Common myeloid progenitor, CD34-positive (primary cell): ENCODE measurements around the gene MPV17L2.

Experiments
- CTCF ChIA-PET: fragments of 350-600 bp; sonication (Branson Sonifier 250); formaldehyde crosslinking; loops from one replicate; lab custom pipeline; 2021; ENCODE audit warnings: antibody characterized with exemption; lab: Charles Lee
- POLR2A ChIA-PET: fragments of 350-600 bp; sonication (Branson Sonifier 250); formaldehyde crosslinking; loops from one replicate; lab custom pipeline; 2021; ENCODE audit warnings: antibody characterized with exemption; lab: Charles Lee
- DNase-seq, 3 donors: peaks; one replicate each; pipeline versions ENCODE4 v3.0.0 to v3.0.0-alpha.2; 2013
- H3K27ac ChIP-seq, 2 experiments: 1 replicate in 1 of 2; 2 replicates in 1 of 2; pipeline ENCODE4 v1.7.0; 2013; ENCODE audit warnings: inconsistent platforms in 2 of 2, low read length in 2 of 2, mild to moderate bottlenecking in 2 of 2, low read depth in 1 of 2, moderate library complexity in 1 of 2; ENCODE audit not compliant: severe bottlenecking in 2 of 2, insufficient read depth in 1 of 2, poor library complexity in 1 of 2
- H3K27me3 ChIP-seq, 5 experiments: replicated peaks in 2 of 5; 1 replicate in 3 of 5; 2 replicates in 2 of 5; pipeline versions ENCODE4 v1.6.1 to v1.7.0; 2013; ENCODE audit warnings: low read length in 4 of 5, mild to moderate bottlenecking in 2 of 5, moderate library complexity in 2 of 5, inconsistent platforms in 1 of 5; ENCODE audit not compliant: insufficient read depth in 5 of 5, control insufficient read depth in 4 of 5
- H3K36me3 ChIP-seq, 4 experiments: 1 replicate in 2 of 4; 2 replicates in 2 of 4; pipeline versions ENCODE4 v1.6.1 to v1.7.0; 2013; ENCODE audit warnings: low read length in 3 of 4, control low read depth in 1 of 4, mild to moderate bottlenecking in 1 of 4; ENCODE audit not compliant: control insufficient read depth in 4 of 4, insufficient read depth in 4 of 4
- H3K4me1 ChIP-seq, 4 experiments: 1 replicate in 3 of 4; 2 replicates in 1 of 4; pipeline versions ENCODE4 v1.6.1 to v1.7.1; 2013; ENCODE audit warnings: low read length in 3 of 4, mild to moderate bottlenecking in 3 of 4, control low read depth in 1 of 4, inconsistent platforms in 1 of 4, moderate library complexity in 1 of 4; ENCODE audit not compliant: control insufficient read depth in 4 of 4, insufficient read depth in 4 of 4; ENCODE audit errors: control extremely low read depth in 1 of 4
- H3K4me3 ChIP-seq, 7 experiments: 1 replicate in 4 of 7; 2 replicates in 3 of 7; pipeline versions ENCODE4 v1.5.1 to v1.7.0; 2013; ENCODE audit warnings: mild to moderate bottlenecking in 7 of 7, low read length in 6 of 7, moderate library complexity in 6 of 7, inconsistent platforms in 2 of 7, low read depth in 2 of 7, control low read depth in 1 of 7; ENCODE audit not compliant: insufficient read depth in 4 of 7, control insufficient read depth in 1 of 7; ENCODE audit errors: extremely low read depth in 1 of 7
- H3K9me3 ChIP-seq, 5 experiments: 1 replicate in 4 of 5; 2 replicates in 1 of 5; pipeline versions ENCODE4 v1.6.1 to v1.7.1; 2013; ENCODE audit warnings: low read length in 4 of 5, mild to moderate bottlenecking in 2 of 5, inconsistent platforms in 1 of 5, low read depth in 1 of 5, moderate library complexity in 1 of 5; ENCODE audit not compliant: control insufficient read depth in 4 of 5, insufficient read depth in 2 of 5; ENCODE audit errors: control extremely low read depth in 1 of 5
- WGBS: methylation state at CpG from one replicate; pipeline ENCODE4 v1.1.5; 2013; ENCODE audit not compliant: insufficient coverage; 5-methylcytosine and 5-hydroxymethylcytosine counted together

MPV17L2 gene

GRCh38 chr19:18229915-18230314 lies 36.9 kb downstream of the MPV17L2 start:
- H3K36me3 ChIP-seq: no peaks in the 10 kb centered on the region
- H3K9me3 ChIP-seq: peaks cover 0 to 13% (median 6%) of the 10 kb centered on the region in 5 experiments
- H3K4me1 ChIP-seq: peaks cover 0 to 20% (median 12%) of the 10 kb centered on the region in 4 experiments
- peaks cover 0 to 89% (median 35%) of the 10 kb centered on the region in 5 experiments for H3K27me3 ChIP-seq
- no peak overlapping the region for H3K4me3 ChIP-seq
- DNase-seq: no peak
- ChIA-PET POLR2A (no interaction called here), CTCF (interaction anchor here (1.6 to 1.9 kb wide), 2 partner anchors 10 to 15 kb away, joined by 7 read pairs; no protein-coding TSS in a partner anchor)
- no peak overlapping the region for H3K27ac ChIP-seq
- 96% methylated on average over 4 of the region's 4 CpGs for WGBS

- POLR2A ChIA-PET: no interaction called here
- Histone ChIP-seq H3K4me1 (peaks cover 0 to 16% (median 7%) of the 10 kb centered on the region in 4 experiments), H3K27ac (no peak overlapping the region), H3K27me3 (peaks cover 0 to 80% (median 28%) of the 10 kb centered on the region in 5 experiments), H3K9me3 (peaks cover 0 to 13% (median 6%) of the 10 kb centered on the region in 5 experiments), H3K36me3 (no peaks in the 10 kb centered on the region), H3K4me3 (no peak overlapping the region)
- CTCF ChIA-PET: interaction anchor here (0.7 to 1.9 kb wide), 9 partner anchors 9 to 98 kb away, joined by 3 to 8 read pairs (median 4); no protein-coding TSS in a partner anchor
- DNase-seq: peak; percentile 25 to 68 (median 58)
- 46% methylated on average over 18 of the region's 18 CpGs for WGBS
These were observed 38.1 kb downstream of the MPV17L2 start for GRCh38 chr19:18230941-18231734.

- H3K36me3 ChIP-seq: no peaks in the 10 kb centered on the region
- no peak for DNase-seq
- peaks cover 0 to 74% (median 28%) of the 10 kb centered on the region in 5 experiments for H3K27me3 ChIP-seq
- H3K4me3 ChIP-seq: no peak overlapping the region
- ChIA-PET POLR2A (interaction anchor here (0.6 kb wide), 1 partner anchor 48 kb away, joined by 4 read pairs; no protein-coding TSS in a partner anchor), CTCF (interaction anchor here (0.7 to 1.9 kb wide), 7 partner anchors 9 to 97 kb away, joined by 3 to 8 read pairs (median 3); no protein-coding TSS in a partner anchor)
- H3K27ac ChIP-seq: no peak overlapping the region
- H3K4me1 ChIP-seq: peaks cover 0 to 11% (median 7%) of the 10 kb centered on the region in 4 experiments
- WGBS: 100% methylated on average over 1 of the region's 4 CpGs
- peaks cover 0 to 13% (median 6%) of the 10 kb centered on the region in 5 experiments for H3K9me3 ChIP-seq
These were observed 38.8 kb downstream of the MPV17L2 start for GRCh38 chr19:18231775-18232174.

GRCh38 chr19:18232540-18233223 lies 39.7 kb downstream of the MPV17L2 start:
- WGBS: 5% methylated on average over 35 of the region's 46 CpGs
- H3K4me1 ChIP-seq: peaks cover 0 to 11% (median 7%) of the 10 kb centered on the region in 4 experiments

GRCh38 chr19:18233224-18233825 lies 40.3 kb downstream of the MPV17L2 start:
- H3K9me3 ChIP-seq: peaks cover 0 to 13% (median 6%) of the 10 kb centered on the region in 5 experiments
- 18% methylated on average over 30 of the region's 37 CpGs for WGBS
- H3K27ac ChIP-seq: no peak overlapping the region
- H3K36me3 ChIP-seq: no peaks in the 10 kb centered on the region
- no peak overlapping the region for H3K4me3 ChIP-seq
- POLR2A ChIA-PET: interaction anchor here (0.6 kb wide), 1 partner anchor 9 kb away, joined by 3 read pairs; no protein-coding TSS in a partner anchor
- H3K27me3 ChIP-seq: peaks cover 0 to 58% (median 23%) of the 10 kb centered on the region in 5 experiments
- peaks cover 0 to 11% (median 7%) of the 10 kb centered on the region in 4 experiments for H3K4me1 ChIP-seq
- DNase-seq: peak; percentile 47 to 78 (median 74)
- CTCF ChIA-PET: interaction anchor here (0.7 to 1.8 kb wide), 7 partner anchors 9 to 50 kb away, joined by 3 to 7 read pairs (median 4); a partner anchor contains a TSS

More at GRCh38 chr19:18232540-18233223, 39.7 kb downstream of the MPV17L2 start:
- no peak overlapping the region for H3K27ac ChIP-seq
- H3K36me3 ChIP-seq: no peaks in the 10 kb centered on the region
- no peak overlapping the region for H3K4me3 ChIP-seq
- H3K9me3 ChIP-seq: peaks cover 0 to 13% (median 6%) of the 10 kb centered on the region in 5 experiments
- H3K27me3 ChIP-seq: peaks cover 0 to 65% (median 23%) of the 10 kb centered on the region in 5 experiments
- ChIA-PET CTCF (interaction anchor here (0.8 to 1.8 kb wide), 10 partner anchors 8 to 49 kb away, joined by 3 to 8 read pairs (median 4); a partner anchor contains a TSS), POLR2A (interaction anchor here (0.6 to 0.7 kb wide), 3 partner anchors 9 to 24 kb away, joined by 3 to 4 read pairs (median 3); no protein-coding TSS in a partner anchor)
- peak in 2 of 3 donors; percentile 33 to 36 for DNase-seq

GRCh38 chr19:18234194-18234593 lies 41.2 kb downstream of the MPV17L2 start:
- Histone ChIP-seq H3K27ac (no peak overlapping the region), H3K9me3 (peaks cover 0 to 13% (median 6%) of the 10 kb centered on the region in 5 experiments), H3K4me1 (peaks cover 0 to 11% (median 7%) of the 10 kb centered on the region in 4 experiments), H3K36me3 (no peaks in the 10 kb centered on the region), H3K27me3 (peaks cover 0 to 60% (median 23%) of the 10 kb centered on the region in 5 experiments), H3K4me3 (no peak overlapping the region)
- 50% methylated on average over 4 of the region's 6 CpGs for WGBS
- no peak for DNase-seq
- CTCF ChIA-PET: interaction anchor here (0.6 to 1.2 kb wide), 2 partner anchors 26 to 1987 kb away, joined by 3 to 5 read pairs; no protein-coding TSS in a partner anchor
- POLR2A ChIA-PET: no interaction called here
